Esophagus (tissue), 2 donors: ENCODE data around the gene SUMO1. TPM values are rescaled to one million over a fixed set of nuclear protein-coding genes. Genes with fewer than 3 reads are reported as not detected.
"Not testable (repeated sequence)": the region's sequence is repeated elsewhere in the genome, so short reads cannot be mapped to it uniquely, and the experiment has no call there.

Experiments used
- H3K27ac ChIP-seq, 2 donors: one replicate each; pipeline ENCODE4 v1.5.1; 2013; ENCODE audit warnings: low read depth in 2 of 2, mild to moderate bottlenecking in 2 of 2, inconsistent platforms in 1 of 2, low read length in 1 of 2, moderate library complexity in 1 of 2
- H3K27me3 ChIP-seq, 2 donors: one replicate each; pipeline ENCODE4 v1.6.1; 2013; ENCODE audit warnings: low read length in 2 of 2, control low read depth in 1 of 2, mild to moderate bottlenecking in 1 of 2; ENCODE audit not compliant: insufficient read depth in 2 of 2, control insufficient read depth in 1 of 2
- H3K36me3 ChIP-seq, 2 donors: one replicate each; pipeline ENCODE4 v1.6.1; 2013; ENCODE audit warnings: low read length in 1 of 2; ENCODE audit not compliant: control insufficient read depth in 2 of 2, insufficient read depth in 2 of 2
- H3K4me1 ChIP-seq, 2 donors: one replicate each; pipeline ENCODE4 v1.6.1; 2013; ENCODE audit warnings: low read length in 1 of 2; ENCODE audit not compliant: control insufficient read depth in 2 of 2, insufficient read depth in 2 of 2
- H3K4me3 ChIP-seq, 2 donors: one replicate each; pipeline ENCODE4 v1.5.1; 2013; ENCODE audit warnings: low read length in 2 of 2, mild to moderate bottlenecking in 2 of 2, low read depth in 1 of 2, moderate library complexity in 1 of 2
- H3K9me3 ChIP-seq, 2 donors: one replicate each; pipeline ENCODE4 v1.6.1; 2013; ENCODE audit warnings: mild to moderate bottlenecking in 2 of 2, low read depth in 1 of 2, low read length in 1 of 2, moderate library complexity in 1 of 2; ENCODE audit not compliant: control insufficient read depth in 2 of 2, insufficient read depth in 1 of 2
- WGBS, 2 donors: extraction: QIAGEN DNeasy Blood & Tissue Kit; methylation state at CpG; one replicate each; pipeline ENCODE4 v1.1.7; 2013; 5-methylcytosine and 5-hydroxymethylcytosine counted together
- polyA plus RNA-seq, 2 donors: library from polyadenylated mRNA; stranded (reverse); fragments of 200-250 nt; gene quantifications; one replicate each; pipeline ENCODE4 v1.2.3, GENCODE V29; 2013
- donor health status: healthy with polysubstance abuse.
- donor health status: Bipolar disorder and iron deficiency.

Gene SUMO1
- polyA plus RNA-seq, 2 donors = 60.1 to 73.5 TPM

GRCh38 chr2:202261531-202261930 lies 23.1 kb upstream of the SUMO1 start:
- no peak overlapping the region for H3K4me3 ChIP-seq
- no peaks in the 10 kb centered on the region for H3K9me3 ChIP-seq
- no peaks in the 10 kb centered on the region for H3K27me3 ChIP-seq
- no peaks in the 10 kb centered on the region for H3K4me1 ChIP-seq
- no peaks in the 10 kb centered on the region for H3K36me3 ChIP-seq
- WGBS, 2 donors = 59 to 71% methylated on average over 4 of the region's 4 CpGs
- H3K27ac ChIP-seq = no peak overlapping the region

DNA sequence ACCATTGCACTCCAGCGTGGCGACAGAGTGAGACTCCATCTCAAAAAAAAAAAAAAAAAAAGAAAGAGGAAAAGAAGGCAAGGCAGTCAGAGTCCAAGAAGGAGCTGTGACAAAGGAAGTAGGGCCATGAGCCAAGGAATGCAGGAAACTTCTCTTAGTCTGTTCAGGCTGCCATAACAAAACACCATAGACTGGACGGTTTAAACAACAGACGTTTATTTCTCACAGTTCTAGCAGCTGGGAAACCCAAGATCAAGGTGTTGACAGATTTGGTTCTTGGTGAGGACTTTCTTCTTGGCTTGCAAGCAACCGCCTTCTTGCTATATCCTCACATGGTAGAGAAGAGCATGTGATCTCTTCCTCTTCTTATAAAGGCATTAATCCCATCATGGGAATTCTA lies 13.1 kb upstream of the SUMO1 start:
- H3K27ac ChIP-seq = no peak overlapping the region
- no peaks in the 10 kb centered on the region for H3K4me1 ChIP-seq
- H3K9me3 ChIP-seq = no peaks in the 10 kb centered on the region
- H3K36me3 ChIP-seq = no peaks in the 10 kb centered on the region
- 65 to 73% methylated on average over 5 of the region's 5 CpGs for WGBS, 2 donors
- H3K27me3 ChIP-seq = no peaks in the 10 kb centered on the region
- no peak overlapping the region for H3K4me3 ChIP-seq

DNA sequence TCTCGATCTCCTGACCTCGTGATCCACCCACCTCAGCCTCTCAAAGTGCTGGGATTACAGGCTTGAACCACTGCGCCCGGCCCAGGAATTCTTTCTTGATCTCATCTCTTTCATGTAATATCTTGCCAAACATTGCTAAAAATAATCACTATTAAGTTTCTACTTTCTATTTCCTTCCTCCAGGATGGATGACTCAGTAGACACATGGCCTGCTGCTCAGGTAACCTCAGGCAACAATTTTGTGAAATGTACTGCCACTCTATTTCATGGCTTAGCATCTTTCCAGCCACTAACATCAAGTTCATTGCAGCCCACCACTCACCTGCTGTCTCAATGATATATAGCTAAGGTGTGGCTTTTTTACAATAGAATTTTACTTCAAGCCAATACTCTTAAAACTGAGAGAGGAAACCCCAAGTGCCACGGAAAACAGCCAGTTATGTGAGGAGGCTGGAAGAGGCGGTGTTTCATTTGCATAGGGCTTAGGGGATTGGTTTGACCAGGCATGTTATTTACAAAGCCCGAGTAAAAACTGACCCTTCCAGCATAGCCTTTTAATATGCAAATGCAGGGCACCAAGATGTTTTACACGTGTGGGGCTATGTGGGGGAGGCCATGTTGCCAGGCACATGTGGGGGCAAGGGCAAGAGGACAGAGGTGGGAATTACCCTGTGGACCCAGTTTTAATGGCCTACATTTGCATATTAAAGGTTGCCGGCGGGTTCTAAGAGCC lies 11.3 kb upstream of the SUMO1 start:
- no peak overlapping the region for H3K27ac ChIP-seq
- no peak overlapping the region for H3K4me3 ChIP-seq
- H3K27me3 ChIP-seq = no peaks in the 10 kb centered on the region

DNA sequence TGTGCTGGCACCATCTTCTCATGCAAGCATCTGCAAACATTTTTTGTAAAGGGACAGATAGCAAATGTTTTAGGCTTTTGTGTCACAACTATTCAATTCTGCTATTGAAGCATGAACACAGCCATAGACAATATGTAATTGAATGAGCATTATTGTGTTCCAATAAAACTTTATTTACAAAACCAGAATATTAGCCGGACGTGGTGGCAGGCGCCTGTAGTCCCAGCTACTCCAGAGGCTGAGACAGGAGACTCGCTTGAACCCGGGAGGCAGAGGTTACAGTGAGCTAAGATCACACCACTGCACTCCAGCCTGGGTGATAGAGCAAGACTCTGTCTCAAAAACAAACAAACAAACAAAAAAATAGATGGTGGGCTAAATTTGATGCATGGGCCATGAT lies 9.3 kb upstream of the SUMO1 start:
- not testable (repeated sequence) for H3K9me3 ChIP-seq, H3K27ac ChIP-seq, H3K36me3 ChIP-seq, H3K4me3 ChIP-seq, H3K4me1 ChIP-seq, H3K27me3 ChIP-seq
- WGBS, 2 donors = 96 to 97% methylated on average over 5 of the region's 5 CpGs

More for the DNA sequence above, 11.3 kb upstream of the SUMO1 start:
- Histone ChIP-seq H3K36me3 (no peaks in the 10 kb centered on the region), H3K4me1 (no peaks in the 10 kb centered on the region), H3K9me3 (no peaks in the 10 kb centered on the region)
- 49 to 53% methylated on average over 10 of the region's 10 CpGs for WGBS, 2 donors

GRCh38 chr2:202237787-202238233 lies 587 bp downstream of the SUMO1 start:
- Histone ChIP-seq H3K27me3 (no peaks in the 10 kb centered on the region), H3K4me3 (peak overlapping the region; percentile 75 to 84), H3K36me3 (no peaks in the 10 kb centered on the region), H3K27ac (peak overlapping the region; percentile 87 to 91), H3K4me1 (peaks cover 0 to 2% of the 10 kb centered on the region in 2 donors), H3K9me3 (no peaks in the 10 kb centered on the region)
- 0% methylated on average over 25 to 30 of the region's 30 CpGs for WGBS, 2 donors

- Histone ChIP-seq H3K4me1 (no peaks in the 10 kb centered on the region), H3K36me3 (no peaks in the 10 kb centered on the region), H3K9me3 (no peaks in the 10 kb centered on the region), H3K27ac (no peak overlapping the region), H3K27me3 (no peaks in the 10 kb centered on the region), H3K4me3 (no peak overlapping the region)
- 79 to 89% methylated on average over 1 of the region's 1 CpG for WGBS, 2 donors
Measured at GRCh38 chr2:202221873-202222272, 16.5 kb downstream of the SUMO1 start.

DNA sequence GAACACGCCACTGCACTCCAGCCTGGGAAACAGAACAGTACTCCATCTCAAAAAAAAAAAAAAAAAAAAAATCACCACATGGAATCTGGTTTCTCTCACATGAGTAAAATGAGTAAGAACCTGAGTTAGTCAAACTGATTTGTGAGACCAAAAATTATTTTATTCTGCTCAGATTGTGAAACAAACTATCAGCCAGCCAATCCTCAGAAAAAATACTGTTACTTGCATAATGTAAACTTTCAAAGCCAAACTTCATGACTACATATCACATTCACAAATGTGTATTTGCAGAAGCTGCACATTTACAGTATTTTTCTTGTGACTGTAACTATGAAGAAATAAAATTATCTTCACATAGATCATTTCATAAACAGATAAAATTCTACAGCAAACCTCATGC lies 23.2 kb downstream of the SUMO1 start:
- Histone ChIP-seq H3K4me1 (no peaks in the 10 kb centered on the region), H3K27me3 (no peaks in the 10 kb centered on the region), H3K27ac (no peak overlapping the region), H3K36me3 (no peaks in the 10 kb centered on the region), H3K9me3 (no peaks in the 10 kb centered on the region), H3K4me3 (no peak overlapping the region)
- 90 to 100% methylated on average over 1 of the region's 1 CpG for WGBS, 2 donors

- Histone ChIP-seq H3K36me3 (peaks cover 0 to 2% of the 10 kb centered on the region in 2 donors), H3K4me1 (no peaks in the 10 kb centered on the region), H3K27me3 (no peaks in the 10 kb centered on the region), H3K4me3 (no peak overlapping the region), H3K9me3 (no peaks in the 10 kb centered on the region), H3K27ac (no peak overlapping the region)
Measured at GRCh38 chr2:202208526-202208925, 29.9 kb downstream of the SUMO1 start.

GRCh38 chr2:202204855-202205254 lies 33.5 kb downstream of the SUMO1 start:
- H3K27me3 ChIP-seq = no peaks in the 10 kb centered on the region
- 92 to 93% methylated on average over 2 of the region's 2 CpGs for WGBS, 2 donors
- H3K4me3 ChIP-seq = no peak overlapping the region
- H3K9me3 ChIP-seq = no peaks in the 10 kb centered on the region
- no peak overlapping the region for H3K27ac ChIP-seq
- peaks cover 0 to 6% of the 10 kb centered on the region in 2 donors for H3K36me3 ChIP-seq
- H3K4me1 ChIP-seq = no peaks in the 10 kb centered on the region

DNA sequence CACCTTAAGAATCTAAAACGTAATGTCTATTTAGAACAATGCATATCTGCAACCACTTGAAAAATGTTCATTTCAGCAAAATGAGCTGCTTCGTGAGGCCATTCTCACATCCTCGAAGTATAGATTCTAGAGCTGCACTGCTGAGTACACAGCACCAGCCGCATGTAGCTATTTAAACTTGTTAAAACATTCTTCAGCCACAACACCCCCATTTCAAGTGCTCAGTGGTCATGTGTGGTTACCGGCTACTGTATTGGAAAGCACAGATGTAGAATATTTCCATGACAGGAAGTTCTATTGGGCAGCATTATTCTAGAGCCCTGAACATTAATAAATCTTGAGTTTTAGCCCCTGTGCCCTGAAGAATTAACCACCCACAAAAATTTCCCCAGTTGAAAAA lies 35.0 kb downstream of the SUMO1 start:
- WGBS, 2 donors = 89 to 92% methylated on average over 5 of the region's 5 CpGs
- Histone ChIP-seq H3K27me3 (no peaks in the 10 kb centered on the region), H3K9me3 (no peaks in the 10 kb centered on the region), H3K4me1 (no peaks in the 10 kb centered on the region), H3K4me3 (no peak overlapping the region), H3K36me3 (peaks cover 0 to 6% of the 10 kb centered on the region in 2 donors), H3K27ac (no peak overlapping the region)
